OCI-LY1 (cell line): ENCODE measurements around the gene SAMD3.

Source experiments
- EZH2 ChIP-seq: fragments of 200-600 bp; sonication (generic), shearing (Covaris generic); IDR thresholded peaks from 2 replicates; pipeline ENCODE4 v1.8.0; 2017; ENCODE audit warnings: borderline replicate concordance, mixed run types, mild to moderate bottlenecking, antibody characterized with exemption, low read length, moderate library complexity, mixed read lengths
- TF ChIP-seq, protein P1 (sequence below): fragments of 200-600 bp; sonication (generic), shearing (Covaris generic); IDR thresholded peaks from 2 replicates; pipeline ENCODE4 v1.5.1; 2017; ENCODE audit warnings: mild to moderate bottlenecking, antibody characterized with exemption, low read length, moderate library complexity, mixed read lengths

DNA sequence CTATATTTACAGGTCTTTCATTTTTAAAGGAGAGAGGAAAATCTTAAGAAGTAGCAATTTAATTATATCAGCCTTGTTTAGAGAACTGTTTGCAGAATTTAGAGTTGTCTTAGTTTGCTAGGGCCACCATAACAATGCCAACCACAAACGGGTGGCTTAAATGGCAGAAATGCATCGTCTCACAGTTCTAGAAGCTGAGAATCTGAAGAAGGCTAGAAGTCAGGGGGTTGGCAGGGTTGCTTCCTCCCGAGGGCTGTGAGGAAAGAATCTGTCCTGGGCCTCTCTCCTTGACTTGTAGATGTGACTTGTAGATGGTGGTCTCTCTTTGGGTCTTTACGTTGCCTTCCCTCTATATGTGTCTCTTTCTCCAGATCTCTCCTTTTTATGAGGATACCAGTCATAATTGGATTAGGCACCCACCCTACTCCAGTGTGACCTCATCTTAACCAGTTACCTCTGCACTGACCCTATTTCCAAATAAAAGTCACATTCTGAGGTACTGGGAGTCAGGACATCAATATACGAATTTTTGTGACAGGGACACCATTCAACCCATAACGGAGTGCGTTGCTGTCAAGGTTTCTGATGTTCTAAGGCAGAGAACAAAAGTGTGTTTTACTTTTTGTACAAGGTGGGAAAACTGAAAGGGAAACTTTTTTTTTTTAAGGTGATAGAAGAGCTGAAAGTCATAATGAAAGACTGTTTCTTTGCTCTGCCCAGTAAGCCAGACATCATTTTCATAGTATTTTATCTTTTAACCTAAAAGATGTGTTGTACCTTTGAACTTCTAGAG lies 84.4 kb downstream of the SAMD3 start:
- TF ChIP-seq, protein P1, sequence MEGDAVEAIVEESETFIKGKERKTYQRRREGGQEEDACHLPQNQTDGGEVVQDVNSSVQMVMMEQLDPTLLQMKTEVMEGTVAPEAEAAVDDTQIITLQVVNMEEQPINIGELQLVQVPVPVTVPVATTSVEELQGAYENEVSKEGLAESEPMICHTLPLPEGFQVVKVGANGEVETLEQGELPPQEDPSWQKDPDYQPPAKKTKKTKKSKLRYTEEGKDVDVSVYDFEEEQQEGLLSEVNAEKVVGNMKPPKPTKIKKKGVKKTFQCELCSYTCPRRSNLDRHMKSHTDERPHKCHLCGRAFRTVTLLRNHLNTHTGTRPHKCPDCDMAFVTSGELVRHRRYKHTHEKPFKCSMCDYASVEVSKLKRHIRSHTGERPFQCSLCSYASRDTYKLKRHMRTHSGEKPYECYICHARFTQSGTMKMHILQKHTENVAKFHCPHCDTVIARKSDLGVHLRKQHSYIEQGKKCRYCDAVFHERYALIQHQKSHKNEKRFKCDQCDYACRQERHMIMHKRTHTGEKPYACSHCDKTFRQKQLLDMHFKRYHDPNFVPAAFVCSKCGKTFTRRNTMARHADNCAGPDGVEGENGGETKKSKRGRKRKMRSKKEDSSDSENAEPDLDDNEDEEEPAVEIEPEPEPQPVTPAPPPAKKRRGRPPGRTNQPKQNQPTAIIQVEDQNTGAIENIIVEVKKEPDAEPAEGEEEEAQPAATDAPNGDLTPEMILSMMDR: no peak
- TF ChIP-seq EZH2: no peak
